HG03571 (cell line): Measurements from ENCODE around the gene CDH20.
A peak's percentile ranks its signal among the peaks of the same experiment; 100 is the strongest.

Source experiments
- ATAC-seq: cut with Tn5 transposase; IDR thresholded peaks from one replicate; pipeline ENCODE4 v1.9.1; 2021; ENCODE audit not compliant: unreplicated experiment

The CDH20 gene

DNA sequence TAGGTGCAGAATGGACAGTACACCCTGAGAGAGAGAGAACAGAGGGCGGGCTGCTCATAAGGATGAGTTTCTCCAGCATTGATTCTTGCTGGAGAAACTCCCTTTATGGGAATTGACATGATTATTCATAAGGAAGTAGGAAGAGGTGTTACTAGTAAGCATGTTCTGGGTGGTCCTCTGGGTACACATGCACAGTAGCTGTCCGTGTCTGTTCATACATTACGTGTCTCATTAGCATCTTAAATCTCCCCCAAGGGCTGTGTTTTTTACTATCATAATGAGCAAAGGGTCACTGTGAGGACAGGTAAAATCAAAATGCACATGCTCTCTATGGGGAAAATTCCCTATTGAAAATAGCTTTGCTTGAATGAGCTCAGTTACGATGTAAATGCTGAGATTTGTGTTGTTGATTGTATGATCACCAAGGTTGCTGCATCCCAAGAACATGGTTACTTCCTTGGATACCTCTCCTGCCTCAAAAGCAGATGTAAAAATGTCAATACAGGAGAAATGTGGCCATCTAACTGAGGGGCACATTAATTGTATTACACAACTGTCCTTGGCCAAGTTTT, 238.9 kb downstream of the CDH20 start:
- no peak for ATAC-seq

DNA sequence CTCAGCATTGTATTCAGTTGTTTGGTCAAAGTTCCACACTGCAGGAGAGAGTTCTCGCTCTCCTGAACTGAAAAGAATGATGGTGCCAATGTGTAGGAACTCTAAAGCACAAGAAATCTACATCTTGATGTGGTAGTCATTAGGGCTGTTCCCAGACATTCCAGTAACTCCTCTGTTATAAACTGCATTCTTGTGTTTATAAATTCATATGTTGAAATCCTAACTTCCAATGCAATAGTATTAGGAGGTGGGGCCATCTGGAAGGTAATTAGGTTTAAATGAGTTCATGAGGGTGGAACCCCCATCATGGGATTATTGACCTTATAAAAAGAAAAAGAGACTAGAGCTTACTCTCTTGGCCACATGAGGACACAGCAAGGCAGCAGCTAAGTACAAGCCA, 239.6 kb downstream of the CDH20 start:
- ATAC-seq, result no peak

DNA sequence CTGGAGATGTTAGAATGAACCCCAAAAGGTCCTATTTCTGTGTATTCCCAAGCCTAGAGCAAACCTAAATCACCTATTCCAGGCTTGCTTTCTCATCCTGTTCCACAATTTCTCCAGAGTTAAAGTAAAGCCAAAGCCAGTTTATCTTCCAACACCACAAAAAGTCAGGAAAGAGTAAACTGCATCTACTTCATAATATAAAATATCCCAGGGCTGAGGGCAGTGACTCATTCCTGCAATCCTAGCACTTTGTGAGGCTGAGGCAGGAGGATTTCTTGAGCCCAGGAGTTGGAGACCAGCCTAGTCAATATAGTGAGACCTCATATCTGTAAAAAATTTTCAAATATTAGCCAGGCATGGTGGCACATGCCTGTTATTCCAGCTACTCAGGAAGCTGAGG, 241.4 kb downstream of the CDH20 start:
- ATAC-seq, result no peak

DNA sequence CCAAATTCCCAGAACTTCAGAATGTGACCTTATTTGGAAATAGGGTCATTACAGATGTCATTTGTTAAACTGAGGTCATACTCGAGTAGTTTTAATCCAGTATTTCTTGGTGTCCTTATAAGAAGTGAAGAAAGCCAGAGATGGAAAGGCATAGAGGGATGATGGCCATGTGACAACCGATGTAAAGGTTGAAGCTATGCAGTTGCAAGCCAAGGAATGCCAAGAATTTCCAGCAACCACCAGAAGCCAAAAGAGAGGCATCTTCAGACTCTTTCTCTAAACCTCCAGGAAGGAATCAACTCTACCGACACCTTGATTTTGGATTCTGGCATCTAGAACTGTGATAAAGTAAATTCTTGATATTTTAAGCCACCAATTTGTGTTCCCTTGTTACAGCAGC, 242.2 kb downstream of the CDH20 start:
- no peak for ATAC-seq

DNA sequence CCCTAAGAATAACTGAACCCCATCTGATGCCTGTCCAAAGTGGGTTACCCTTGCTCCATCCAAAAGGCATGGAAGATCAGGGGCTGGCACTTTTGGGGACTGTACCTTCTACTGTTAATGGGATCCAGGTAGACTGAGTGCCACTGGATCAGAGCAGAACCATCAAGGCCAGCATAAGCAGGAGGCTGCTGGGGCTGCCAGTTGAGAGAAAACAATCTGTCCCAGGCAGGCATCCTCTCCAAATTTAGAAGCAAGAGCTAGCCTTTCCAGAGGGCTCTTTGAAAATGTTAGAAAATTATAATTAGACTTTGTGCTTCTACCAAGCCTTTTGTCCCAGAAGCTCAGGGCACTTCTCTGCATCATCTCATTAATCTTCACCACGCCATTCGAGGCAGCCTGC, 245.6 kb downstream of the CDH20 start:
- ATAC-seq, result no peak

DNA sequence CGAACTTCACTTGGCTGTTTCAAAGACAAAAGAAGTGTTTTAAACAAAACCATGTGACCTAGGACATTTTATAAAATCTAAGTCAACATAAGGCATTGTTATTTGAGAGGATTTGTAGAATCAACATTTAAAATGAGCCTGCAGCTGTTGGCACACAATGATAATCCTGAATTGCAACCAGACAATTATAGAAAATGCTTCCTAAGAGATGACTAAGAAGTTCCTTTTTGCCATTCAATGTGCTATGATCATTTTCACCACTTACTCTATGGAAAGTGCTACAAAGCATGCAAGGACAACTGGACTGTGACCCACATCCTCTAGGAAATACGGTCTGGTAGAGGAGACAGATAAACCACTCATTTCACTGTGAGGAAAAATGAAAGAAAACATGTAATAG, 246.4 kb downstream of the CDH20 start:
- ATAC-seq, result no peak

DNA sequence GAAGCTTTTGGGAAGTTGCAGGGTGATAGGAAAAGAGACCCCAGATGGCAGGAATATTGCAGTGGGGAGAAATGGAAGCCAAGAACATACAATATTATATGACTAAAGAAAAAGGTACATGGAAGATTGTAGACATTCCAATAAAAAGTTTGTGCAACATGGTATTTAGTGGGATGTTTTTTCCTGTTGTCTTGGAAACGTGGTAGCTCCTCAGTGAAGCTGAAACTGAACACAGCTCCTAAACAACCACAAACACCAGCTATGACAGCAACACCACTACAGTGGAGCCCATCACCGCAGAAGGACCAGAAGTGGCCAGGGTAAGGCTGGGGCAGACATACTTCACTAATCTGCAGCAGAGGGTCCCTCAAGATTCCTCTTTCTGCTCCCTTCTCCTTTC, 246.8 kb downstream of the CDH20 start:
- ATAC-seq, result no peak

DNA sequence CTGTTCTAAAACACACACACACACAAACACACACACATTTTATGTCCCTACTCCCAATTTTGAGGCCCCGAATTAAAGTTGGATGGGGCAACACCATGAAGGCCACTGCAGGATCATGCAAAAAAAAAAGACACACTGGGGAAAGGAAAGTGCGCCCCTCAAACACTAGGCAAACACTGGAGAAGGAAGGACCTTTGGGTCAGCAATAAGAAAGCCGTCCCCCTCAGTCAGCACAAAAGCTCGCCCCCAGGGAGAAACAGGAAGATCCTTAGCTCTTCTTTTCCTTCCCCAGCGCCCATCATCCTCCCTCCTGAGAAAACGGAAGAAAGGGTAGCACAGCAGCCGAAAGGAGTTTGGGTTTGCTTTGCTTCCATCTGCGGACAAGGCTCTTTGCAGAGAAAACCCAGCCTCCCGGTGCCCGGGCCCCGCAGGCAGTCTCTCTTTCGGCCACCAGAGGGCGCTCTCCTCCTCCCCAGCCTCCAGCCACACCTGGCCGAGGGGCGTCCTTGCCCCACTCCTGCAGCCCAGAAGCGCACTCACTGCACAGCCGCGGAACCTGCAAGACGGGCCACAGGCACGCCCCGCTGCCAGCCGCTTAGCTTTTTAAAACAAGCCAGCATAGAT, 248.5 kb downstream of the CDH20 start:
- peak; percentile 83 for ATAC-seq

DNA sequence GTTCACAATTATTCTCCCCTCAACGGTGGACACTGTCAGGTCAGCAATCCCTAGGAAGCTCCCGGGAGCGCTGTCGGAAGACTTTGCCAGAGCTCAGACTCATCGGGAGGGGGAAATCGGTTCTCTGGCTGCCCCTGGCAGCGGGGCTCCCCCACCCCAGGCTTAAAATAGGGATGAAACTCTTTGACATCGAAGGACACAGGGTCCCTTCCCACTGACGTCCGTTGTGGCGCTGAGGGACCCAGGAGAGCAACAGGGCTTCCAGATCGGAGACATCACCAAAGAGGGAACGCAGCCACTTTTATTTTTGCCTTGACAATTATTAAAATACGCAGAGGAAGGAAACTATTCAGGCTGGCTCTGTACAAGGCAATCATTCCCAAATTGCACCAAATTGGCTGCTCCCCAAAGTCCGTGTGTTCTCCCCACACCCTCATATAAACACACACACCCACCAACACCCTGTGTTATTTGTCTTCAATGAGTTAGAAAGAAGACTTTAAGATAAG, 249.0 kb downstream of the CDH20 start:
- no peak for ATAC-seq

DNA sequence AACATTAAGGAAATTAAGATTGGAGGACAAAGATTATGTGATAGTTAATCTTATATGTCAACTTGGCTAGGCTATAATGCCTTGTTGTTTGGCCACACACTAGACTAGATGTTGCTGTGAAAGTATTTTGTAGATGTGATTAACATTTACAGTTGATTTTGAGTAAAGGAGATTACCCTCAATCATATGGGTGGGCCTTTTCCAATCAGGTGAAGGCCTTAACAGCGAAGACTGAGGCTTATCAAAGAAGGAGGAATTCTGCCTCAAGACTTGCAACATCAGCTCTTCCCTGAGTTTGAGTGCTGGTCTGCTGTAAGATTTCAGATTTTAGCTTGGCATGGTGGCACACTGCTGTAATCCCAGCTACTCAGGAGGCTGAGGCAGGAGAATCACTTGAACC, 250.3 kb downstream of the CDH20 start:
- no peak for ATAC-seq

DNA sequence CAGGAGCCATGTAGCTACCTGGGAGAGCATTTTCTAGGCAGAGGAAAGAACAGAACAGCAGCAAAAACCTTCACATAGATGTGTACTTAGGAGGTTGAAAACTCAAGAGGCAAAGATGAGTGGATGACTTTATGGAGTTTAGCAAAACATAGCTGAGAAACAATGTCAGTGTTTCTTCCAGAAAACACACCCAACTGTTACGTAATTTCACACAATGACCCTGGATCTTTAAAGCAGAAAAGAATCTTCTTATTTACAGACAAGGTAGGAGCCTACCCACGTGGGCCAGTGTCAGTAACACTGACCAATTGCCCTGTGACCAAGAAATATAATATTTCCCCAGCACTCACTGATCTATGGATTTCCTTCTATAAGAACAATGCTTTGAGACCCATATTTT, 254.6 kb downstream of the CDH20 start:
- no peak for ATAC-seq

DNA sequence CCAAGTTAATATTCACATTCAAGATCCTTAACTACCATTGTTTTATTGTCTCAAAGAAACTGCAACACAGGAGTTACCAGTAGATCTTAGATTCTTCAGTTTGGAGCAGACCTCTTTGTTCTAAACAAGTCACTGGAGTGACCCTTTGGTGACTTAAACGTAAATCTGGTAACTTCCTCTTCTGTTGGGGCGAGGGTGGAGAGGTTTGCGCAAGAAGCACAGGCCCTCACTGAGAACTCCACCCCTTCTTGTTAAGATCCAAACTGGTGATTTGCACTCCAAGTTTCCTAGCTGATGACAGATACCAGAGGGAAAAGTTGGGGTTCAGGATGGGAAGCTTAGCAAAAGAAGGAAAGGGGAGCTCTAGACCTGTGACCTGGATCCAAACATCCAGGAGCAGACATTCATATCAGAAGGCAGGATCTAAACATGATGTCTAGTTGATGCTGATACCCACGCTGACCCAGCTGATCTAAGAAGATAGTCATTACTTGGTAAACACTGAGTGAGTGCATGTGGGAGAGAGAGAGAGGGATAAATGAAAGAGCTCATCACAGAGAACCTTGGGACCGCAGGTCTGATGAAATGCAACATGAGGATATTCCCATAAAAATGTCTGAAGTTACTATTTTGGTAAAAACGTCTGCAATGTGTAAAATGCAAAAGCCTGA, 256.0 kb downstream of the CDH20 start:
- no peak for ATAC-seq

DNA sequence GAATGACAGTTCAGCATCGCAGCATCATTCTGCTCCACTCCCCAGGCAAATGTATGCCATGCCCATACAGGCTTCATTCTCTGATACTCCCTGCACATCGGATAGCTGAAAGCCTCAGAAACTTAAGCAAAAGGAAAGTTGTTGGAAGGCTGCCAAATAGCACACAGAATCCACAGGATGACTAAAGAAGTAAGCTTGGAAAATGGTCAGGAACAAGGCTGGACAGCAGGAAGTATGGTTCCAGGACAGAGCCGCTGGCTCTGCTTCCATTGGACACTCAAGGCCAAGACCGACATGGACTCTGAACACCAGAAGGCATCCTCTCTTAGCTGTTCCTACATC, 256.5 kb downstream of the CDH20 start:
- no peak for ATAC-seq

DNA sequence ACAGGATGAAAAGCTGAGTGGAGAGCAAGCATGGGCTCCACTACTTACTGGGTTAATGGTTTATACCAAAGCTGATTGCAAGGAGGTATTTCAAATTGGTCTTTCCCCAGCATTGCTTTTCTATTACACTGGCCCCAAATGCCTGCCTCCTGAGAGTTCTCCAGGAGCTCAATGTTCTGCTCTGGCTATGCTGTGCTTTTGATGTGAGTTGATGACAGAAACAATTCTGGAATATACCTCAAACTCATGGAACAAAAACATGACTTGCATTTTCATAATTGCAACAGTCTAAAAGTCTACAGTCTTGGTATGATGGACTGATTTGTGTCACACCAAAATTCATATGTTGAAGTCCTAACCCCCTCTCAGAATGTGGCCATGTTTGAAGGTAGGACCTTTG, 258.0 kb downstream of the CDH20 start:
- no peak for ATAC-seq

DNA sequence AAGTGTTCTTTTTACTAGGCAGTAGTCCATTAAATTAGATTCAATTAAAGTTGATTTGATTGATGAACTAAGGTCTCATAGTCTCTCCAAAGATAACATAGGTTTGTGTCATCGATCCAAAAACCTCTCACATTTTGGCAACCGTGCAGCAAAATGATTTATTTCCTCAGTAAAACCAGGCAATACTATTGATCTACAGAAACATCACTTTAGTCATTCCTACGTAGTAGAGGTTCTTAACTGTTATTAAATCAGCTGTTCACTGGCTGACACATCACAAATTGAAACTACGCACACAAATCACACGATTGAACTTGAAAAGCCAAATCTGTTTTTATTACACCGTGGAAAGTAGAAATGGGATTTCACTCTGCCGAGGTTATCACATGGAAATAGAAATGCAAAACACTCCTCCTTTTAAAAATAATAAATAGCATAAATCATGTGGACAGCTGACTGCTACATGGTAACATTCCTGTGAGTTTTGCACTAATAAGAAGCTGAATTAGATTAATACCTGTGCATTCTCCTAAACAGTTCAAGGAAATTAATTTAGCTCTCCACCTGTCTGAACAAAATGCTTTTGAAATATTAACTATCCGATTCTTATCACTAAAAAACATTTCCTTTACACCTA, 262.5 kb downstream of the CDH20 start:
- ATAC-seq, result no peak

DNA sequence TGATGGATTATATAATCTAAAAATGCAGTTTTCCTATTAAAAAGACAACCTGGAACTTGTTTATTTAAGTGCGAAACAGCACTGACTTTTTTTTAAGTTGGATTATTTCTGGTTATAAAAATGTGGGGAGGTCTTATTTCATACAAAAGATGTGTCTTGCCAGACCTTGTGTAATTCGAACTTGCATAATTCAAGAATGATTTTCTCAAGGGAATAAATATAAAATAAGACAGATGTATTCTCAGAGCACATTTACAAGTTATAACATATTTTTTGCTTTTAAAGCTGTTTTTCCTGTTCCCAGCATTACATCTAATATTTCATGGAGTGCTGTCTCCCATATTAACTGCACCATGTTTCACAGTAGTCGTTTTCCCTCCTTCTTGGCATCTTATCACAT, 263.1 kb downstream of the CDH20 start:
- ATAC-seq, result no peak

DNA sequence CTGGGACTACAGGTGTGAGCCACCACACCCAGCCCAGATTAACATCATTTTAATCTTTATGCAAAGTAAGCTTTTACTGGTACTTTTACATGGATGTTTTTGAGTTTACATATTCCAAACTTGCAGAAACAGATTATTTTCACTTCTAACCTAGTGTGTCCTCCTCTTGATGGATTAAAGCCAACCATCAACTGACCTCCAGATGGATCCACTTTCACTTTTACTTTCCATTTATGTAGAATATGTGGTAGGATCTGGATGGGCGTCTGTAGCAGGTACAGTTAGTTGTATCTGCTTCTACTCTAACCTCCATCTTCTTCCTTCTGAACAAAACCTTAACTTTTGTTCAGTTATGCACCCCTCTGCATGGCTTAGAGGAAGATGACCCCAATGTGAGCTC, 264.1 kb downstream of the CDH20 start:
- ATAC-seq, result no peak

DNA sequence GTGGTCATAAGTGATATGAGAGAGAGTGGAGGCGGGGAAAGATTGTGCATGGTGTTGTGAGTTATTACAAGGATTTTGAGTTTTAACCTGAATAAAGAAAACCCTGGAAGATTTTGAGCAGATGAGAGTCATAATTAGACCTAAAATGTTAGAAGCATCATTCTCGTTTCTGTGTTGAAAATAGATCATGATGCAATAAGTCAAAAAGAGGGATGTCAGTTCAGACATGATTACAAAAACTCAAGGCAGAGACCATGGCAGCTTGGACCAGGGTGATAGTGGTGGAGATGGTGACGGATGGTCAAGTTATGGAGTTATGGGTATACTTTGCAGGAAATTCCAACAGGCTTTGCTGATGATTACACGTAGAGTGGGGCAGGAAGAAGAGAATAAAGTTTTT, 267.2 kb downstream of the CDH20 start:
- ATAC-seq, result no peak

DNA sequence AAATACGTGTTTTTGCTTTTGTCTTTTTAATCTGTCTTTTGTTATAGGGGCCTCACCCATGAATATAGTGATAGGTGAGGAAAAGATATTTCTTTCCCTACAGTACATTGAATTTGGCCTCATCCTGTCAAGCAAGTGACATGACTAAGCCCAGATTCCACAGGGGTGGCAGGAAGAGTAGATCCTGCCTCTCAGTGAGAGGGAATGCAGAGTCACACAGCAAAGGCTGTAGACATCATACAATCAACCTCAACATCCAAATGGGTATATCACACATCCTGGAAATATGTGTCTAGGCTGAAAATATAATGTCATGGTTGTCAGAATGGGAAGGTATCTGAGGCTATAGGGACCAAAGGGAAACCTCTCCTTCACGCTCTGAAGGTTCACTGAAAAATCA, 269.6 kb downstream of the CDH20 start:
- no peak for ATAC-seq
